ENCODE data around the gene STXBP4.

STXBP4 gene

GRCh38 chr17:55172612-55173011 lies 204.0 kb downstream of the STXBP4 start:
- no peak for DNase-seq (ENCODE audit: low read depth)

- DNase-seq (ENCODE audit: low read depth): no peak
Measured at GRCh38 chr17:55174133-55174532, 205.6 kb downstream of the STXBP4 start.

GRCh38 chr17:55175788-55176427 lies 207.3 kb downstream of the STXBP4 start:
- no peak for DNase-seq (ENCODE audit: low read depth)

GRCh38 chr17:55177159-55177854 lies 208.7 kb downstream of the STXBP4 start:
- DNase-seq (ENCODE audit: low read depth): no peak

- DNase-seq (ENCODE audit: low read depth): no peak
Measured at GRCh38 chr17:55177855-55178217, 209.3 kb downstream of the STXBP4 start.

GRCh38 chr17:55186937-55187770 lies 218.6 kb downstream of the STXBP4 start:
- no peak for DNase-seq (ENCODE audit: low read depth)

GRCh38 chr17:55190748-55191147 lies 222.2 kb downstream of the STXBP4 start:
- no peak for DNase-seq (ENCODE audit: low read depth)

- no peak for DNase-seq (ENCODE audit: low read depth)
Measured at GRCh38 chr17:55198690-55199370, 230.3 kb downstream of the STXBP4 start.

GRCh38 chr17:55200904-55201303 lies 232.3 kb downstream of the STXBP4 start:
- DNase-seq (ENCODE audit: low read depth): no peak

- DNase-seq (ENCODE audit: low read depth): no peak
Measured at GRCh38 chr17:55201308-55201932, 232.9 kb downstream of the STXBP4 start.

- no peak for DNase-seq (ENCODE audit: low read depth)
Measured at GRCh38 chr17:55202896-55203295, 234.3 kb downstream of the STXBP4 start.

GRCh38 chr17:55208078-55208812 lies 239.7 kb downstream of the STXBP4 start:
- no peak for DNase-seq (ENCODE audit: low read depth)

- no peak for DNase-seq (ENCODE audit: low read depth)
Measured at GRCh38 chr17:55210292-55210691, 241.7 kb downstream of the STXBP4 start.

- DNase-seq (ENCODE audit: low read depth): no peak
Measured at GRCh38 chr17:55212880-55213279, 244.3 kb downstream of the STXBP4 start.

- no peak for DNase-seq (ENCODE audit: low read depth)
Measured at GRCh38 chr17:55215711-55216110, 247.1 kb downstream of the STXBP4 start.

GRCh38 chr17:55216888-55217287 lies 248.3 kb downstream of the STXBP4 start:
- DNase-seq (ENCODE audit: low read depth): no peak

GRCh38 chr17:55219459-55219858 lies 250.9 kb downstream of the STXBP4 start:
- DNase-seq (ENCODE audit: low read depth): no peak

GRCh38 chr17:55219934-55220333 lies 251.4 kb downstream of the STXBP4 start:
- DNase-seq (ENCODE audit: low read depth): no peak

All from stimulated activated CD8-positive, alpha-beta memory T cell treated with anti-CD3 and anti-CD28 coated beads, Interleukin-15, amount 100 ng/mL, for 1 hour (primary cell).